ENCODE data around the gene RBPJL.

RBPJL gene

GRCh38 chr20:45320948-45321595 lies 14.4 kb downstream of the RBPJL start:
- no peak for DNase-seq

GRCh38 chr20:45322952-45323383 lies 16.3 kb downstream of the RBPJL start:
- DNase-seq = peak; percentile 50

GRCh38 chr20:45323731-45324130 lies 17.1 kb downstream of the RBPJL start:
- DNase-seq = no peak

- no peak for DNase-seq
These were observed 18.7 kb downstream of the RBPJL start for GRCh38 chr20:45325371-45325770.

GRCh38 chr20:45328451-45328850 lies 21.8 kb downstream of the RBPJL start:
- DNase-seq = no peak

GRCh38 chr20:45329497-45330319 lies 23.1 kb downstream of the RBPJL start:
- DNase-seq = no peak

GRCh38 chr20:45330476-45330875 lies 23.8 kb downstream of the RBPJL start:
- DNase-seq = no peak

GRCh38 chr20:45336530-45337366 lies 30.1 kb downstream of the RBPJL start:
- no peak for DNase-seq

- no peak for DNase-seq
These were observed 30.9 kb downstream of the RBPJL start for GRCh38 chr20:45337367-45338120.

- no peak for DNase-seq
These were observed 31.7 kb downstream of the RBPJL start for GRCh38 chr20:45338121-45339030.

- no peak for DNase-seq
These were observed 32.4 kb downstream of the RBPJL start for GRCh38 chr20:45339084-45339483.

GRCh38 chr20:45339799-45340198 lies 33.2 kb downstream of the RBPJL start:
- DNase-seq = peak; percentile 59

- DNase-seq = peak; percentile 77
These were observed 33.7 kb downstream of the RBPJL start for GRCh38 chr20:45340236-45340847.

- no peak for DNase-seq
These were observed 34.3 kb downstream of the RBPJL start for GRCh38 chr20:45340951-45341350.

- DNase-seq = peak; percentile 49
These were observed 34.9 kb downstream of the RBPJL start for GRCh38 chr20:45341579-45341938.

- DNase-seq = peak; percentile 83
These were observed 35.6 kb downstream of the RBPJL start for GRCh38 chr20:45341939-45342854.

- no peak for DNase-seq
These were observed 36.4 kb downstream of the RBPJL start for GRCh38 chr20:45342855-45343531.

GRCh38 chr20:45343532-45344167 lies 37.0 kb downstream of the RBPJL start:
- DNase-seq = peak; percentile 86

All from NCI-H2029 treated with DMSO at 0.1 percent for 48 hours (cell line).